NB4 (cell line): ENCODE results near the gene ANTXR1.

Source experiments
- DNase-seq: peaks from one replicate; pipeline ENCODE4 v3.0.0; 2010; ENCODE audit warnings: low read depth
- H3K4me3 ChIP-seq: one replicate; pipeline ENCODE4 v1.5.1; 2011; ENCODE audit warnings: mild to moderate bottlenecking, low read depth, low read length, moderate library complexity
- MYC ChIP-seq: IDR thresholded peaks from 2 replicates; pipeline ENCODE4 v1.6.1; 2011; ENCODE audit warnings: low read depth, low read length
- POLR2A ChIP-seq: IDR thresholded peaks from 2 replicates; pipeline ENCODE4 v1.6.1; 2011; ENCODE audit warnings: mild to moderate bottlenecking; ENCODE audit not compliant: insufficient read length; ENCODE audit errors: extremely low read depth
- TF ChIP-seq, protein P1 (sequence below): IDR thresholded peaks from 2 replicates; pipeline ENCODE4 v1.6.1; 2011; ENCODE audit warnings: low read depth, low read length
- TF ChIP-seq, protein P2 (sequence below): IDR thresholded peaks from one replicate; pipeline ENCODE4 v1.5.1; 2012; ENCODE audit warnings: low read depth, low read length

Gene ANTXR1

DNA sequence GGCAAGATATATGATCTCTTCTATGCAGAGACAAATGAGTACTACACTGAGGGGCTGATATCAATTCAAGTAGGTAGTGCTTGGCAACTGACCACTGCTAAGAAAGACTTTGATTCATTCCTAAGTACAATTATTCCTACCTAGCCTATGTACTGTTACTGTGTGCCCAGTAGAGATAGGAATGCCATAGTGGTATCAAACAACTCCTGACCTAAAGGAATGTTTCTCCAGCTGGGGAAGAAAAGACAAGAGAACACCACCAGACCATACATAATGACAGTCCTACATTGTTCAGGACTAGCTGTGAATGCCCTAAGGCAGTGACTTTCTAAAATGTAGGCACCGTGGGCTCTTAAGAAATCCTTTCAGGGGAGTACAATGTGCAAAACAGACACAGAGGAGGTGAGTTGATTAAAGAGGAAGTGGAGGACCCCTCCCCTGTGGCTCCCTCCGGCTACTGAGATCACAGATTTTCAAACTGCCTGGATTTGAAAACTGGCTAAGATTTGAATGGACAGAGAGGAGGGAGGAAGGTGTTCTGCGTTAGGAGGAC is 89.1 kb downstream of the ANTXR1 start:
- H3K4me3 ChIP-seq, result no peak overlapping the region
- no peak for TF ChIP-seq POLR2A
- TF ChIP-seq, protein P1, sequence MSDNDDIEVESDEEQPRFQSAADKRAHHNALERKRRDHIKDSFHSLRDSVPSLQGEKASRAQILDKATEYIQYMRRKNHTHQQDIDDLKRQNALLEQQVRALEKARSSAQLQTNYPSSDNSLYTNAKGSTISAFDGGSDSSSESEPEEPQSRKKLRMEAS, result no peak
- TF ChIP-seq, protein P2, sequence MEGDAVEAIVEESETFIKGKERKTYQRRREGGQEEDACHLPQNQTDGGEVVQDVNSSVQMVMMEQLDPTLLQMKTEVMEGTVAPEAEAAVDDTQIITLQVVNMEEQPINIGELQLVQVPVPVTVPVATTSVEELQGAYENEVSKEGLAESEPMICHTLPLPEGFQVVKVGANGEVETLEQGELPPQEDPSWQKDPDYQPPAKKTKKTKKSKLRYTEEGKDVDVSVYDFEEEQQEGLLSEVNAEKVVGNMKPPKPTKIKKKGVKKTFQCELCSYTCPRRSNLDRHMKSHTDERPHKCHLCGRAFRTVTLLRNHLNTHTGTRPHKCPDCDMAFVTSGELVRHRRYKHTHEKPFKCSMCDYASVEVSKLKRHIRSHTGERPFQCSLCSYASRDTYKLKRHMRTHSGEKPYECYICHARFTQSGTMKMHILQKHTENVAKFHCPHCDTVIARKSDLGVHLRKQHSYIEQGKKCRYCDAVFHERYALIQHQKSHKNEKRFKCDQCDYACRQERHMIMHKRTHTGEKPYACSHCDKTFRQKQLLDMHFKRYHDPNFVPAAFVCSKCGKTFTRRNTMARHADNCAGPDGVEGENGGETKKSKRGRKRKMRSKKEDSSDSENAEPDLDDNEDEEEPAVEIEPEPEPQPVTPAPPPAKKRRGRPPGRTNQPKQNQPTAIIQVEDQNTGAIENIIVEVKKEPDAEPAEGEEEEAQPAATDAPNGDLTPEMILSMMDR, result no peak
- no peak for TF ChIP-seq MYC
- no peak for DNase-seq

DNA sequence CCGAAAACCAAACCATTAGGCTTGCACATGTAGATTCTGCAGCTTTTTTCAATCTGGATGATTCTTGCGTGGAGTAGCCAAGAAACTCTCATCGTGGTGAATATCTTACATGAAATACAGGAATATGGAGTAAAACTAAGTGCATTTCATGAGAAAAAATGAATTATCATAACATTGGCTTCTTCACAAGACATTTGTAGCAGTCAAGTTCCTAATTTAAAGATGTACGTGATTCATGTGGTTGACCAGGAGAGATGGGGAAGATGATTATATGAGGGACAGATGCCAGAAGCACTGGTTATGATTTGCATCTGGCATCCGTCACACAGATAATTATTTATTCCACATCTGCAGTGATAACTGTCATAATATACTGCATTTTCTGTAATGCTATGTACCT is 90.4 kb downstream of the ANTXR1 start:
- DNase-seq, result no peak
- TF ChIP-seq MYC, result no peak
- TF ChIP-seq, protein P1, result no peak
- TF ChIP-seq POLR2A, result no peak
- TF ChIP-seq, protein P2, result no peak

DNA sequence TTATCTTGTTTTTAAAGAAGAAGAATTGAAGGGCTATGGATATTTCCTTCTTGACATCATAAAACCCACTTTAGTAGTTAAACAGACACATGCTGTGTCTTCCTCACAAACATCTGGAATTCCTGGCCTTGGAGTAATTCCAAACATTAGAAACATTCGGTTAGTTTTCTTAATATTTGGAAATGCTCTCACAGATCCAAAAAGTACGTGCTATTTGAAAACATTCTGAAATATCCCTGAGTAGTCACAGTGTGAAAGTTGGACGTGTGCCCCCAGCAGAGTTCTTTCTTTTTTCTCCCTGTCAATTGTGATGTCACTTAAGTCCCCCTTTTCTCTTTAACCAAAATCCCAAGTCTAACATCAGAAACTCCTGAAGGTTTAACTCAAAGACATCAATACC is 91.3 kb downstream of the ANTXR1 start:
- no peak for DNase-seq
- TF ChIP-seq POLR2A, result no peak
- no peak for TF ChIP-seq MYC
- TF ChIP-seq, protein P2, result no peak
- TF ChIP-seq, protein P1, result no peak
- H3K4me3 ChIP-seq, result no peak overlapping the region

More for the DNA sequence above, 90.4 kb downstream of the ANTXR1 start:
- H3K4me3 ChIP-seq, result no peak overlapping the region

DNA sequence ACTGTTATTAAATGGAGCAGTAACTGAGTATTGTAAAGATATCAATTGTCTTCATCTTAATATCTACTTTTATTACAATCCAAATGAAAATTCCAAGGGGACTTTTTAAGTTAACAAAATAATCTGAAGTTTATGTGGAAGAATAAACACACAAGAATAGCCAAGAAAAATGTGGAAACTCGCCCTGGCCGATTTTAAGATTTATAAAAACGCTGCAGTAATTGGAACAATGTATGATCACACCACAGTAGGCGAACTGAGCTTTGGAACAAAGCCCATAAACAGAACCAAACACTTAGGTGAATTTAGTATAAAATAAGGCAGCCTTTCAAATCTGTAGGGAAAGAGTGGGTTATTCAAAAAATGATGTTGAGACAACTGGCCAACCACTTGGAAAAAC is 96.3 kb downstream of the ANTXR1 start:
- DNase-seq, result no peak
- no peak overlapping the region for H3K4me3 ChIP-seq
- TF ChIP-seq MYC (no peak), POLR2A (no peak)
- TF ChIP-seq, protein P1, result no peak
- TF ChIP-seq, protein P2, result no peak

DNA sequence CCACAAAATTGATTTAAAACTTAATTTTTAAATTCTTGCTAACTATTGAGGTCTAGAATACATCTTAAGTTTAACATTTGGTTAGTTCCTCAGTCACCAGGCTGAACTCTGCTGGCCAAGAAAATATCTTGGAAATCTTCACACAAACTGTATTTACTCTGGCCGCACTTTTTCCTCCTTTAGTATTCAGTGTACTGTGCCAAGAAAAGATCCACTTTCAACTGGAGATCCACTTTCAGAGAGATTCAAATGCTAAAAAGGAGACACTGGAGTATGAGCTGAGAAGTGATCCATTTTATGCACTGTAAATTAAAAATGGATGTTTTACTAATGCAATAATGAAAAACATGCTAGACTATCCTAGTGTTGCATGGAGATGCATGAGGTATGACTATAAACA is 98.1 kb downstream of the ANTXR1 start:
- no peak overlapping the region for H3K4me3 ChIP-seq
- DNase-seq, result no peak
- no peak for TF ChIP-seq POLR2A
- TF ChIP-seq, protein P2, result no peak
- TF ChIP-seq, protein P1, result no peak
- no peak for TF ChIP-seq MYC
